HepG2 (cell line): ENCODE data around the gene VPS25. TPM values are rescaled to one million over a fixed set of nuclear protein-coding genes. Genes with fewer than 3 reads are reported as not detected.

Source experiments
- ATAC-seq: fragments of 200-7000 bp; cut with Tn5 transposase; 3 replicates; pipeline ENCODE4 v1.9.1; 2020; ENCODE audit warnings: mild to moderate bottlenecking, moderate library complexity
- BruUV-seq: library from RNA; stranded (reverse); fragments of 400-500 nt; replicated peaks from 2 replicates; lab custom pipeline; 2021; lab: Mats Ljungman, UMichigan
- CTCF ChIA-PET: fragments of 300-600 bp; formaldehyde crosslinking; extraction: SDS; loops from one replicate; lab custom pipeline; 2021; ENCODE audit warnings: low total read pairs, inconsistent platforms, low intra/inter-chr PET ratio; lab: Yijun Ruan, JAX
- POLR2A ChIA-PET: fragments of 350-600 bp; sonication (Branson Sonifier 250); formaldehyde crosslinking; loops from one replicate; lab custom pipeline; 2020; ENCODE audit warnings: antibody characterized with exemption, inconsistent platforms; lab: Yijun Ruan, JAX
- DNase-seq: peaks from one replicate; pipeline ENCODE4 v3.0.0-alpha.2; 2015; ENCODE audit warnings: low spot score
- FAIRE-seq: peaks from 3 replicates; lab custom pipeline; 2011; peaks lifted over from hg19 to GRCh38; lab: Jason Lieb, UNC
- H2AFZ ChIP-seq: one replicate; pipeline ENCODE4 v1.6.1; 2011; ENCODE audit warnings: low read length, inconsistent platforms
- H3K27ac ChIP-seq: fragments of 300-600 bp; 3 replicates; pipeline ENCODE4 v1.8.0; 2011; ENCODE audit warnings: mixed run types, mild to moderate bottlenecking, mixed read lengths, low read length, inconsistent platforms; ENCODE audit not compliant: insufficient read depth; ENCODE audit errors: extremely low read length
- H3K27me3 ChIP-seq, 2 experiments: fragments of 200-600 bp in 1 of 2; 2 replicates in 1 of 2; 3 replicates in 1 of 2; pipeline versions ENCODE4 v1.6.0 to v1.8.0; 2011; ENCODE audit warnings: low read length in 2 of 2, mild to moderate bottlenecking in 2 of 2, moderate library complexity in 2 of 2, inconsistent platforms in 1 of 2; ENCODE audit not compliant: insufficient read depth in 2 of 2, control insufficient read depth in 1 of 2
- H3K36me3 ChIP-seq, 2 experiments: fragments of 200-600 bp in 1 of 2; replicated peaks in 1 of 2; 2 replicates in 1 of 2; 3 replicates in 1 of 2; pipeline versions ENCODE4 v1.5.1 to v1.8.0; 2011; ENCODE audit warnings: low read length in 2 of 2, inconsistent platforms in 1 of 2; ENCODE audit not compliant: insufficient read depth in 2 of 2, control insufficient read depth in 1 of 2
- H3K4me1 ChIP-seq: 2 replicates; pipeline ENCODE4 v1.5.1; 2012; ENCODE audit warnings: low read length, inconsistent platforms; ENCODE audit not compliant: insufficient read depth
- H3K4me2 ChIP-seq: 2 replicates; pipeline ENCODE4 v1.6.0; 2011; ENCODE audit warnings: low read depth, low read length, inconsistent platforms
- H3K4me3 ChIP-seq, 3 experiments: fragments of 200-600 bp in 1 of 3; sonication (generic), shearing (Covaris generic) in 1 of 3; replicated peaks in 1 of 3; 2 replicates each; pipeline ENCODE4 v1.5.1; 2011 to 2016; ENCODE audit warnings: low read length in 3 of 3, inconsistent platforms in 2 of 3, low read depth in 2 of 3, mild to moderate bottlenecking in 2 of 3, control low read depth in 1 of 3, mixed read lengths in 1 of 3; ENCODE audit not compliant: insufficient read depth in 1 of 3
- H3K79me2 ChIP-seq: one replicate; pipeline ENCODE4 v1.6.1; 2011; ENCODE audit warnings: low read length, inconsistent platforms; ENCODE audit not compliant: insufficient read depth
- H3K9ac ChIP-seq: 2 replicates; pipeline ENCODE4 v1.6.0; 2011; ENCODE audit warnings: mild to moderate bottlenecking, low read depth, low read length, inconsistent platforms; ENCODE audit not compliant: insufficient read depth
- H3K9me3 ChIP-seq: 2 replicates; pipeline ENCODE4 v1.5.1; 2012; ENCODE audit warnings: mild to moderate bottlenecking, low read length
- H4K20me1 ChIP-seq: 2 replicates; pipeline ENCODE4 v1.6.0; 2011; ENCODE audit warnings: inconsistent platforms, mild to moderate bottlenecking, low read length, moderate library complexity; ENCODE audit not compliant: insufficient read depth
- ATRX ChIP-seq: sonication (generic); formaldehyde crosslinking; IDR thresholded peaks from 2 replicates; pipeline ENCODE4 v1.4.0; 2020; ENCODE audit warnings: missing genetic modification reagents, borderline replicate concordance
- LCORL ChIP-seq, 2 experiments: fragments of 450-650 bp in 1 of 2; sonication (generic) in 1 of 2; formaldehyde crosslinking in 1 of 2; IDR thresholded peaks; 2 replicates each; pipeline versions ENCODE4 v1.5.0 to v1.6.1; 2017 to 2020; ENCODE audit warnings: antibody characterized with exemption in 1 of 2, missing genetic modification reagents in 1 of 2
- SOX13 ChIP-seq, 3 experiments: fragments of 450-650 bp in 1 of 3; sonication (generic) in 1 of 3; formaldehyde crosslinking in 1 of 3; IDR thresholded peaks in 2 of 3; conservative IDR thresholded peaks in 1 of 3; 2 replicates each; pipeline versions ENCODE4 v1.5.0 to v1.6.1; 2016 to 2020; ENCODE audit warnings: antibody characterized with exemption in 1 of 3, mild to moderate bottlenecking in 1 of 3, missing compliant biosample characterization in 1 of 3, missing genetic modification reagents in 1 of 3, moderate library complexity in 1 of 3
- SOX5 ChIP-seq: IDR thresholded peaks from 2 replicates; pipeline ENCODE4 v1.6.1; 2016; ENCODE audit warnings: borderline replicate concordance
- SP4 ChIP-seq: sonication (generic); formaldehyde crosslinking; IDR thresholded peaks from 2 replicates; pipeline ENCODE4 v1.8.1; 2023; ENCODE audit warnings: mild to moderate bottlenecking, missing genetic modification reagents
- XRCC5 ChIP-seq: fragments of 200-400 bp; formaldehyde crosslinking; optimal IDR thresholded peaks from 2 replicates; pipeline ENCODE3; 2017; ENCODE audit warnings: mild to moderate bottlenecking, low read length
- ZKSCAN8 ChIP-seq: IDR thresholded peaks from 2 replicates; pipeline ENCODE4 v1.6.1; 2016; ENCODE audit warnings: borderline replicate concordance, missing genetic modification reagents, missing compliant biosample characterization
- ZMAT3 ChIP-seq: sonication (generic); formaldehyde crosslinking; conservative IDR thresholded peaks from 2 replicates; pipeline ENCODE4 v1.7.0; 2021; ENCODE audit warnings: missing genetic modification reagents
- ZNF253 ChIP-seq: sonication (generic); formaldehyde crosslinking; IDR thresholded peaks from 2 replicates; pipeline ENCODE4 v1.8.0; 2022; ENCODE audit warnings: mild to moderate bottlenecking, missing genetic modification reagents, borderline replicate concordance
- ZNF839 ChIP-seq: sonication (generic); formaldehyde crosslinking; IDR thresholded peaks from 2 replicates; pipeline ENCODE4 v1.4.0; 2020; ENCODE audit warnings: missing genetic modification reagents, mild to moderate bottlenecking, borderline replicate concordance
- whole genome bisulfite sequencing: methylation state at CpG from one replicate; pipeline ENCODE4 v1.1.6; 2017; ENCODE audit warnings: low lambda C conversion rate; 5-methylcytosine and 5-hydroxymethylcytosine counted together
- in situ Hi-C: cut with HindIII; loops from 2 replicates; pipeline ENCODE4 v1.10.0; 2017; ENCODE audit warnings: low pct_unique_long_range_greater_than_20kb; ENCODE audit not compliant: extremely low pct_ligation_motif_present
- intact Hi-C: fragments of 100-400 bp; cut with micrococcal nuclease; formaldehyde crosslinking; loops from one replicate; pipeline ENCODE4 v1.10.0; 2022; ENCODE audit not compliant: unreplicated experiment
- polyA plus RNA-seq, 8 experiments: library from polyadenylated mRNA; depleted of rRNA in 3 of 8; stranded (reverse) in 7 of 8; unstranded in 1 of 8; fragments of >200 nt; fragmentation: Illumina TruSeq in 4 of 8; extraction: Trizol in 4 of 8; gene quantifications; 2 replicates each; pipeline versions ENCODE4 v1.2.1 to v1.2.3, GENCODE V29; 2011 to 2016; ENCODE audit warnings: low read depth in 4 of 8, missing spikeins in 1 of 8, mixed read lengths in 1 of 8; ENCODE audit not compliant: insufficient read depth in 1 of 8
- total RNA-seq, 5 experiments: library from RNA; depleted of rRNA; stranded (reverse); fragments of >200 nt; fragmentation: Illumina TruSeq; extraction: Trizol; gene quantifications; 2 replicates each; pipeline ENCODE4 v1.2.3, GENCODE V29; 2016; ENCODE audit warnings: low read depth in 1 of 5
- TF ChIP-seq, protein P1 (sequence below): IDR thresholded peaks from 2 replicates; pipeline ENCODE4 v1.4.0; 2020; ENCODE audit warnings: mild to moderate bottlenecking, missing genetic modification reagents
- TF ChIP-seq, protein P2 (sequence below): sonication (generic); formaldehyde crosslinking; IDR thresholded peaks from 2 replicates; pipeline ENCODE4 v1.5.0; 2020; ENCODE audit warnings: missing genetic modification reagents, mild to moderate bottlenecking, borderline replicate concordance
- TF ChIP-seq, protein P3 (sequence below): sonication (generic); formaldehyde crosslinking; IDR thresholded peaks from 2 replicates; pipeline ENCODE4 v1.4.0; 2020; ENCODE audit warnings: missing genetic modification reagents, mild to moderate bottlenecking, borderline replicate concordance
- TF ChIP-seq, protein P4 (sequence below): sonication (generic); formaldehyde crosslinking; IDR thresholded peaks from 2 replicates; pipeline ENCODE4 v1.8.1; 2022; ENCODE audit warnings: mild to moderate bottlenecking, missing genetic modification reagents

VPS25 gene
- total and polyA plus RNA-seq, 2 of the 13 experiments (the other 11 are each of a cell fraction or from before 2014, with no cell fraction given), result 161 to 249 TPM

GRCh38 chr17:42804918-42805367, 31.7 kb downstream of the VPS25 start:
- peaks cover 40% of the 10 kb centered on the region for H3K4me1 ChIP-seq
- FAIRE-seq (peak; percentile 8), DNase-seq (peak; percentile 86), ATAC-seq (peak; percentile 65)
- ChIA-PET CTCF (no interaction called here), POLR2A (interaction anchor here (0.5 to 4.3 kb wide), 7 partner anchors 9 to 33 kb away, joined by 3 to 75 read pairs (median 4); partner anchors contain the start of genes BECN1, VPS25 and WNK4)
- in situ Hi-C loops (no loop called here), intact Hi-C loops (no loop called here)
- H3K4me2 ChIP-seq, result peak overlapping the region; percentile 25; the same call in 1 of the 2 replicates
- H3K9ac ChIP-seq, result peak overlapping the region; percentile 12; the same call in 1 of the 2 replicates
- H3K36me3 ChIP-seq, result peaks cover 0 to 2% of the 10 kb centered on the region in 2 experiments; a peak in 1 of 5 replicates
- H3K27me3 ChIP-seq, result no peaks in the 10 kb centered on the region
- H3K9me3 ChIP-seq, result no peaks in the 10 kb centered on the region
- H3K79me2 ChIP-seq, result no peaks in the 10 kb centered on the region
- 27% methylated on average over 1 of the region's 1 CpG for WGBS
- H2AFZ ChIP-seq, result no peak overlapping the region
- no TSS peak for BruUV-seq
- H3K27ac ChIP-seq, result peak overlapping the region; percentile 60
- H4K20me1 ChIP-seq, result no peaks in the 10 kb centered on the region
- no peak overlapping the region for H3K4me3 ChIP-seq
- TF ChIP-seq LCORL (IDR thresholded peaks at IDR 0.05) (no peak), LCORL (CRISPR knock-in tag; IDR thresholded peaks at IDR 0.05) (no peak), SP4 (no peak), ZNF839 (CRISPR knock-in tag) (no peak), SOX13 (IDR thresholded peaks at IDR 0.05) (no peak), SOX13 (CRISPR knock-in tag; conservative IDR thresholded peaks at IDR 0.05 in 1 of 2, IDR thresholded peaks at IDR 0.05 in 1 of 2) (peak in 1 of 2 experiments; percentile 22; a peak in 1 of 4 replicates), ZMAT3 (CRISPR knock-in tag) (no peak), XRCC5 (no peak), ZNF253 (CRISPR knock-in tag) (no peak), ZKSCAN8 (CRISPR knock-in tag) (no peak), ATRX (CRISPR knock-in tag) (no peak), SOX5 (peak; percentile 33; the same call in 1 of the 2 replicates)
- TF ChIP-seq, protein P1, sequence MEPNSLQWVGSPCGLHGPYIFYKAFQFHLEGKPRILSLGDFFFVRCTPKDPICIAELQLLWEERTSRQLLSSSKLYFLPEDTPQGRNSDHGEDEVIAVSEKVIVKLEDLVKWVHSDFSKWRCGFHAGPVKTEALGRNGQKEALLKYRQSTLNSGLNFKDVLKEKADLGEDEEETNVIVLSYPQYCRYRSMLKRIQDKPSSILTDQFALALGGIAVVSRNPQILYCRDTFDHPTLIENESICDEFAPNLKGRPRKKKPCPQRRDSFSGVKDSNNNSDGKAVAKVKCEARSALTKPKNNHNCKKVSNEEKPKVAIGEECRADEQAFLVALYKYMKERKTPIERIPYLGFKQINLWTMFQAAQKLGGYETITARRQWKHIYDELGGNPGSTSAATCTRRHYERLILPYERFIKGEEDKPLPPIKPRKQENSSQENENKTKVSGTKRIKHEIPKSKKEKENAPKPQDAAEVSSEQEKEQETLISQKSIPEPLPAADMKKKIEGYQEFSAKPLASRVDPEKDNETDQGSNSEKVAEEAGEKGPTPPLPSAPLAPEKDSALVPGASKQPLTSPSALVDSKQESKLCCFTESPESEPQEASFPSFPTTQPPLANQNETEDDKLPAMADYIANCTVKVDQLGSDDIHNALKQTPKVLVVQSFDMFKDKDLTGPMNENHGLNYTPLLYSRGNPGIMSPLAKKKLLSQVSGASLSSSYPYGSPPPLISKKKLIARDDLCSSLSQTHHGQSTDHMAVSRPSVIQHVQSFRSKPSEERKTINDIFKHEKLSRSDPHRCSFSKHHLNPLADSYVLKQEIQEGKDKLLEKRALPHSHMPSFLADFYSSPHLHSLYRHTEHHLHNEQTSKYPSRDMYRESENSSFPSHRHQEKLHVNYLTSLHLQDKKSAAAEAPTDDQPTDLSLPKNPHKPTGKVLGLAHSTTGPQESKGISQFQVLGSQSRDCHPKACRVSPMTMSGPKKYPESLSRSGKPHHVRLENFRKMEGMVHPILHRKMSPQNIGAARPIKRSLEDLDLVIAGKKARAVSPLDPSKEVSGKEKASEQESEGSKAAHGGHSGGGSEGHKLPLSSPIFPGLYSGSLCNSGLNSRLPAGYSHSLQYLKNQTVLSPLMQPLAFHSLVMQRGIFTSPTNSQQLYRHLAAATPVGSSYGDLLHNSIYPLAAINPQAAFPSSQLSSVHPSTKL, result 0 out of 2 replicates have a peak, but pooled peaks have one; percentile 60
- TF ChIP-seq, protein P2, sequence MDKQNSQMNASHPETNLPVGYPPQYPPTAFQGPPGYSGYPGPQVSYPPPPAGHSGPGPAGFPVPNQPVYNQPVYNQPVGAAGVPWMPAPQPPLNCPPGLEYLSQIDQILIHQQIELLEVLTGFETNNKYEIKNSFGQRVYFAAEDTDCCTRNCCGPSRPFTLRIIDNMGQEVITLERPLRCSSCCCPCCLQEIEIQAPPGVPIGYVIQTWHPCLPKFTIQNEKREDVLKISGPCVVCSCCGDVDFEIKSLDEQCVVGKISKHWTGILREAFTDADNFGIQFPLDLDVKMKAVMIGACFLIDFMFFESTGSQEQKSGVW (CRISPR knock-in tag), result no peak
- TF ChIP-seq, protein P3, sequence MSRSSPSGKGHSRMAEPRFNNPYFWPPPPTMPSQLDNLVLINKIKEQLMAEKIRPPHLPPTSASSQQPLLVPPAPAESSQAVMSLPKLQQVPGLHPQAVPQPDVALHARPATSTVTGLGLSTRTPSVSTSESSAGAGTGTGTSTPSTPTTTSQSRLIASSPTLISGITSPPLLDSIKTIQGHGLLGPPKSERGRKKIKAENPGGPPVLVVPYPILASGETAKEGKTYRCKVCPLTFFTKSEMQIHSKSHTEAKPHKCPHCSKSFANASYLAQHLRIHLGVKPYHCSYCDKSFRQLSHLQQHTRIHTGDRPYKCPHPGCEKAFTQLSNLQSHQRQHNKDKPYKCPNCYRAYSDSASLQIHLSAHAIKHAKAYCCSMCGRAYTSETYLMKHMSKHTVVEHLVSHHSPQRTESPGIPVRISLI, result peak; percentile 82; the same call in 1 of the 2 replicates
- TF ChIP-seq, protein P4, sequence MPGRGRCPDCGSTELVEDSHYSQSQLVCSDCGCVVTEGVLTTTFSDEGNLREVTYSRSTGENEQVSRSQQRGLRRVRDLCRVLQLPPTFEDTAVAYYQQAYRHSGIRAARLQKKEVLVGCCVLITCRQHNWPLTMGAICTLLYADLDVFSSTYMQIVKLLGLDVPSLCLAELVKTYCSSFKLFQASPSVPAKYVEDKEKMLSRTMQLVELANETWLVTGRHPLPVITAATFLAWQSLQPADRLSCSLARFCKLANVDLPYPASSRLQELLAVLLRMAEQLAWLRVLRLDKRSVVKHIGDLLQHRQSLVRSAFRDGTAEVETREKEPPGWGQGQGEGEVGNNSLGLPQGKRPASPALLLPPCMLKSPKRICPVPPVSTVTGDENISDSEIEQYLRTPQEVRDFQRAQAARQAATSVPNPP, result no peak
